Epithelial cell of esophagus (primary cell): Measurements from ENCODE around the gene GABRB1.
"Not testable (repeated sequence)": the region's sequence is repeated elsewhere in the genome, so short reads cannot be mapped to it uniquely, and the experiment has no call there.

Source experiments
- DNase-seq: peaks from one replicate; pipeline ENCODE4 v3.0.0; 2010; ENCODE audit warnings: low read depth
- H3K4me3 ChIP-seq: 2 replicates; pipeline ENCODE4 v1.5.1; 2011; ENCODE audit warnings: mild to moderate bottlenecking, low read length, control low read depth
- TF ChIP-seq, protein P1 (sequence below): IDR thresholded peaks from 2 replicates; pipeline ENCODE4 v1.5.1; 2011; ENCODE audit warnings: low read depth, mild to moderate bottlenecking, low read length, control low read depth, inconsistent platforms; ENCODE audit not compliant: insufficient read depth; ENCODE audit errors: missing control alignments

Gene GABRB1

DNA sequence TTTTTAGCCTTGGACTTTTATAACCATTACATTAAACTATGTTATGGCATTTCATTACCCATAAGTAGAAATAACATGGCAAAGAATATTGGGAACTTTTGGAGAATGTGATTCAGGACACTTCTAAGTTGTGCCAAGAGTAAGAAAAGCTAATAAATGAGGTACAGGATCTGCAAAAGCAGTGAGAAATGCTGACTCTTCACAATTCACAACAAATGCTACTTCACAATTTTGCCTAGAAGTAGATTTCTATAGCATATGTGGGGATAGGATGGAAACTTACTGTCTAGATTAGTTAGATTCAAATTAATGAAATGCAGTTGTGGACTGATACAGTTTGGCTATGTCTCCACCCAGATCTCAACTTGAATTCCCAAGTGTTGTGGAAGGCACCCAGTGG, 258.4 kb downstream of the GABRB1 start:
- TF ChIP-seq, protein P1, sequence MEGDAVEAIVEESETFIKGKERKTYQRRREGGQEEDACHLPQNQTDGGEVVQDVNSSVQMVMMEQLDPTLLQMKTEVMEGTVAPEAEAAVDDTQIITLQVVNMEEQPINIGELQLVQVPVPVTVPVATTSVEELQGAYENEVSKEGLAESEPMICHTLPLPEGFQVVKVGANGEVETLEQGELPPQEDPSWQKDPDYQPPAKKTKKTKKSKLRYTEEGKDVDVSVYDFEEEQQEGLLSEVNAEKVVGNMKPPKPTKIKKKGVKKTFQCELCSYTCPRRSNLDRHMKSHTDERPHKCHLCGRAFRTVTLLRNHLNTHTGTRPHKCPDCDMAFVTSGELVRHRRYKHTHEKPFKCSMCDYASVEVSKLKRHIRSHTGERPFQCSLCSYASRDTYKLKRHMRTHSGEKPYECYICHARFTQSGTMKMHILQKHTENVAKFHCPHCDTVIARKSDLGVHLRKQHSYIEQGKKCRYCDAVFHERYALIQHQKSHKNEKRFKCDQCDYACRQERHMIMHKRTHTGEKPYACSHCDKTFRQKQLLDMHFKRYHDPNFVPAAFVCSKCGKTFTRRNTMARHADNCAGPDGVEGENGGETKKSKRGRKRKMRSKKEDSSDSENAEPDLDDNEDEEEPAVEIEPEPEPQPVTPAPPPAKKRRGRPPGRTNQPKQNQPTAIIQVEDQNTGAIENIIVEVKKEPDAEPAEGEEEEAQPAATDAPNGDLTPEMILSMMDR: no peak
- no peak overlapping the region for H3K4me3 ChIP-seq
- no peak for DNase-seq

DNA sequence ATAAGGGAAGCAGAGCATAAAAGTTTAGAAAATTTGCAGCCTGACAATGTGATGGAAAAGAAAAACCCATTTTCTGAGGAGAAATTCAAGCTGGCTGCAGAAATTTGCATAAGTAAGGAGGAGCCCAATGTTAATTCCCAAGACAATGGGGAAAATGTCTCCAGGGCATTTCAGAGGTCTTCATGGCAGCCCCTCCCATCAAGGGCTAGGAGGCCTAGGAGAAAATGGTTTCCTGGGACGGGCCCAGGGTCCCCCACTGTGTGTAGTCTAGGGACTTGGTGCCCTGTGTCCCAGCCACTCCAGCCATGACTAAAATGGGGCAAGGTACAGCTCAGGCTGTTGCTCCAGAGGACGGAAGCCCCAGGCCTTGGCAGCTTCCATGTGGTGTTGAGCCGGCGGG, 259.5 kb downstream of the GABRB1 start:
- not testable (repeated sequence) for DNase-seq, H3K4me3 ChIP-seq

DNA sequence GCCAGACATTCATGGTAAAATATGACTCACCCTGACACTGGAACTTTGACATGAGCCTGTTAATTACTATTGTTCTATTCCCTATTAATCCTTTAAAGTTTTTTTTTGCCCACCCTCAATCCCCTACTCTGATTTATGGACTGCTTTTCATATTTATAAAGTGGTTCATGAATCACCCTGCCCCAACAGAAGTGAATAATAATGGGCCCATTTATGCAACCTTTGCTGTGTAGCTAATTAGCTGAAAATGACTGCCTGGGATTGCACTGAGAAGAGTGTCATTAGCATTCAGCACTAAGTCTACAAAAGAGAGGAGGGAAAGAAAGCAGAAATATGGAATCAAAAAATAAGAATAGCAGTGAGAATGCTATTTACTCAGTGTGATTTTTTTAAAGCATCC, 277.8 kb downstream of the GABRB1 start:
- no peak overlapping the region for H3K4me3 ChIP-seq
- TF ChIP-seq, protein P1: no peak
- DNase-seq: no peak

DNA sequence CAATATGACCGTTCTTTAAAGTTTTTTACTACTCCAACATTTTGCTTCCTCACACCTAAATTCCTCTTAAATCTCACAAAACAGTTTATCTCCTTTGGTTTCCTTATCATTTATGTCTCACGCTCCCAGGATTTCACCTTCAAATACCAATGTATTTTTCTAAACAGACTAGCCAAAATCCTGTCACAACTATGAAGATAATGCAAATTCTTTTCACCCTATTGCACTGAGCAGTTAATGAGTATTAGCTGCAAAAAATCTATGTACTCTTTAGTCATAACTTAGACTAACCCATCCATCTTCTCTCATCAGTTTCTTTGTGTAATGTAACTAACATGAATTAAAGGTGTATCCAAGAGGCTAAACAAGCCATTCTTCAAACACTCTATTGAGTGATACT, 280.8 kb downstream of the GABRB1 start:
- no peak overlapping the region for H3K4me3 ChIP-seq
- no peak for DNase-seq
- TF ChIP-seq, protein P1: no peak

DNA sequence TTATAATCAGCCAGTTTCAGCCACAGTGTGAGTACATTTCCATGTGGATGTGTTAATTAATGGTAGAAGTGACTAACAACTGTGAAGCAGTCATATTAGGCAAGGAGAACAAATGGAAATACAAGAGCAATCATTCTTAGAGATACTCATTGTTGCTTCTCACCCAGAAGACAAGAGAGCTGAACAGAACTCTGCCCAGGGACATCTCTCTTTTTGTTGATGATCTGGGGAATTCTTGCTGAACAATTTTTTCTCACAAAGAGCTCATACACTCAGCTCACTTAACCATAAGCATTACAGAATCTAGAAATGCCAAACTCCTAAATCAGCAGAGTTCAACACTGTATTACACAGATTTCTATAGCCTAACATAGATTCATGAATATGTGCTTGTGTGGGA, 282.0 kb downstream of the GABRB1 start:
- TF ChIP-seq, protein P1: no peak
- DNase-seq: no peak

DNA sequence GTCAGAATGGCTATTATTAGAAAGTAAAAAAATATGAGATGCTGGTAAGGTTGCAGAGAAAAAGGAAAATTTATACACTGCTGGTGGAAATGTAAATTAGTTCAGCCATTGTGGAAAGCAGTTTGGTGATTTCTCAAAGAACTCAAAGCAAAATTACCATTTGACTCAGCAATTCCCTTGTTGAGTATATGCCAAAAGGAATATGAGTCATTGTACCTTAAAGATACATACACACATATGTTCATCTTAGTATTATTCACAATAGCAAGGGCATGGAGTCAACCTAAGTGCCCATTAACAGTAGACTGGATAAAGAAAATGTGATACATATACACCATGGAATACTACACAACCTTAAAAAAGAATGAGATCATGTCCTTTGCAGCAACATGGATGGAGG, 284.0 kb downstream of the GABRB1 start:
- peak; percentile 70 for DNase-seq
- TF ChIP-seq, protein P1: no peak
- no peak overlapping the region for H3K4me3 ChIP-seq

More for the DNA sequence above, 282.0 kb downstream of the GABRB1 start:
- H3K4me3 ChIP-seq: no peak overlapping the region

DNA sequence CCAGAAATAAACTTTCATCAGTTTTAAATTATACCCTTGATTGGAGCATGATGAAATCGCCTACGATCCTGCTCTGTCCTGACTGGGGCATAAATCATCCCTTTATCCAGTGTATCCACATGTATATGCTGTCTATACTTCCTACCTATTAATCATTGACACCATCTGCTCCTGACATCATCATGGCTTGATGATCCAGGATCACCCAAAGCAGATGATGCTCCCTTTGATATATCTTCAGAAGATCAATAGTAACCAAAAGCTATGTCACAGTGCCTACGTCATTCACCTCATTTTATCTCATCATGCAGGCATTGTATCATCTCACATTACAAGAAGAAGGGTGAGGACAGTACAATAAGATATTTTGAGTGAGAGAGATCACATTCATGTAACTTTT, 294.7 kb downstream of the GABRB1 start:
- H3K4me3 ChIP-seq: no peak overlapping the region
- TF ChIP-seq, protein P1: no peak
- DNase-seq: no peak

DNA sequence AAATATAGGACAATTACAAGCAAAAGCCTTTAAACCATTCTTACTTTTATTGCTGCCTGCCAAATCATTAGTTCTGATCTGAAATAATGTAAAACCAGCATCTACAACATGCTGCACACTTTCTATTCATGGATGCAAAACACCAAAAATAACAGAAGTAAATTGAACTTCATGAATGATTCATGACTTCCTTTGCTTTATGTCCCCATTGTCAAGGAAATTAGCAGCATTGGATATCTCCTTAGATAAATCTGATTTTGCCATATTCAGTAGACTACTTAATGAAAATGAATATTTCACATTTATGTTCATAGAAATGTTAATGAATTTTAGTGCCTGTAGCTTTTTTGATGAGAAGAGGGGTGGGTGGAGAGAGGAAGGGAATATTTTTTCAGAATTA, 299.5 kb downstream of the GABRB1 start:
- DNase-seq: no peak
- no peak overlapping the region for H3K4me3 ChIP-seq
- TF ChIP-seq, protein P1: no peak
